BJ (cell line): Measurements from ENCODE around the gene SLC6A16. TPM values are rescaled to one million over a fixed set of nuclear protein-coding genes. Genes with fewer than 3 reads are reported as not detected.

Experiments
- CTCF ChIA-PET: fragments of 350-600 bp; formaldehyde crosslinking; extraction: SDS; loops from one replicate; lab custom pipeline; 2021; ENCODE audit warnings: antibody characterized with exemption, inconsistent platforms; lab: Yijun Ruan, JAX
- POLR2A ChIA-PET: fragments of 300-600 bp; sonication (Branson Sonifier 250); formaldehyde crosslinking; extraction: SDS; loops from one replicate; lab custom pipeline; 2021; ENCODE audit warnings: antibody characterized with exemption; lab: Charles Lee
- DNase-seq: peaks from one replicate; pipeline ENCODE4 v3.0.0-alpha.2; 2011; ENCODE audit warnings: low read depth
- H3K27me3 ChIP-seq: 2 replicates; pipeline ENCODE4 v1.6.0; 2011; ENCODE audit warnings: low read length; ENCODE audit not compliant: control insufficient read depth, insufficient read depth
- H3K36me3 ChIP-seq: 2 replicates; pipeline ENCODE4 v1.5.1; 2011; ENCODE audit warnings: low read length; ENCODE audit not compliant: control insufficient read depth, insufficient read depth
- H3K4me3 ChIP-seq: 2 replicates; pipeline ENCODE4 v1.5.1; 2011; ENCODE audit warnings: low read depth, mild to moderate bottlenecking, control low read depth, low read length
- polyA plus RNA-seq: library from polyadenylated mRNA; depleted of rRNA; stranded (reverse); fragments of >200 nt; gene quantifications from 2 replicates; pipeline ENCODE4 v1.2.3, GENCODE V29; 2011; rRNA removed
- small RNA-seq: library from RNA; depleted of rRNA; stranded (forward); fragments of <200 nt; gene quantifications from one replicate; pipeline ENCODE3, GENCODE V24; 2012; ENCODE audit warnings: low replicate concordance, low read depth; ENCODE audit not compliant: insufficient read length
- TF ChIP-seq, protein P1 (sequence below): IDR thresholded peaks from 2 replicates; pipeline ENCODE4 v1.5.1; 2011; ENCODE audit warnings: low read depth, mild to moderate bottlenecking, control low read depth, inconsistent platforms, low read length, moderate library complexity; ENCODE audit not compliant: insufficient read depth

SLC6A16 gene
- polyA plus RNA-seq, 1 experiment: 0.42 TPM

DNA sequence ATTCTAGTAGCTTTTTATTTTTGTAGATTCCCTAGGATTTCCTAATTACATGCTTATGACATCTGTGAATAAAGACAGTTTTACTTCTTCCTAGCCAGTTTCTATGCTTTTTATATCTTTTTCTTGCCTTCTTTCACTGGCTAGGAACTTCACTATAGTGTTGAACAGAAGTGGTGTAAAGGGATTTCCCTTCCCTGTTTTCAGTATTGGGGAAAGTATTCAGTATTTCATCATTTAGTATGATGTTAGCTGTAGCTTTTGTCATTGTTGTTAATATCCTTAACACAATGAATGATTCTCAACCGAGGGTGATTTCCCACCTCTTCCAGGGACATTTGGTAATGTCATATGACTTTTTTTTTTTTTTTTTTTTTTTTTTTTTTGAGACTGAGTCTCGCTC, 77.3 kb downstream of the SLC6A16 start:
- H3K36me3 ChIP-seq: no peaks in the 10 kb centered on the region
- DNase-seq: no peak
- ChIA-PET CTCF (no interaction called here), POLR2A (no interaction called here)
- H3K4me3 ChIP-seq: no peak overlapping the region
- H3K27me3 ChIP-seq: no peaks in the 10 kb centered on the region
- TF ChIP-seq, protein P1, sequence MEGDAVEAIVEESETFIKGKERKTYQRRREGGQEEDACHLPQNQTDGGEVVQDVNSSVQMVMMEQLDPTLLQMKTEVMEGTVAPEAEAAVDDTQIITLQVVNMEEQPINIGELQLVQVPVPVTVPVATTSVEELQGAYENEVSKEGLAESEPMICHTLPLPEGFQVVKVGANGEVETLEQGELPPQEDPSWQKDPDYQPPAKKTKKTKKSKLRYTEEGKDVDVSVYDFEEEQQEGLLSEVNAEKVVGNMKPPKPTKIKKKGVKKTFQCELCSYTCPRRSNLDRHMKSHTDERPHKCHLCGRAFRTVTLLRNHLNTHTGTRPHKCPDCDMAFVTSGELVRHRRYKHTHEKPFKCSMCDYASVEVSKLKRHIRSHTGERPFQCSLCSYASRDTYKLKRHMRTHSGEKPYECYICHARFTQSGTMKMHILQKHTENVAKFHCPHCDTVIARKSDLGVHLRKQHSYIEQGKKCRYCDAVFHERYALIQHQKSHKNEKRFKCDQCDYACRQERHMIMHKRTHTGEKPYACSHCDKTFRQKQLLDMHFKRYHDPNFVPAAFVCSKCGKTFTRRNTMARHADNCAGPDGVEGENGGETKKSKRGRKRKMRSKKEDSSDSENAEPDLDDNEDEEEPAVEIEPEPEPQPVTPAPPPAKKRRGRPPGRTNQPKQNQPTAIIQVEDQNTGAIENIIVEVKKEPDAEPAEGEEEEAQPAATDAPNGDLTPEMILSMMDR: no peak

DNA sequence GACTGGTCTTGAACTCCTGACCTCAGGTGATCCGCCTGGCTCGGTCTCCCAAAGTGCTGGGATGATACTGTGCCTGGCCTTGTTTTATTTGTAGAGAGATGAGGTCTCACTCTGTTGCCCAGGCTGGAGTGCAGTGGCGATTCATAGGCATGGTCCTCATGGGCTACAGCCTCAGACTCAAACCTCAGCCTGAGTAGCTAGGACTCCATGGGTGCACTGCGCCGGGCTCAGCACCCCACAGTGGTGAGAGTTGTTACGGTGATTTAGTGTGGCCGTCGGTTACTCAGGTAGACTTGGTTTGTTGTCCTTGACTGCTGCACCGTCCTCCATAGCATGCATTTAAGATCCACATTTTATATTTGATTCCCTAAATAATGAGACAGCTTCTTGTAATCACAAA, 80.7 kb downstream of the SLC6A16 start:
- no peak for DNase-seq
- Histone ChIP-seq H3K4me3 (no peak overlapping the region), H3K27me3 (peaks cover 2% of the 10 kb centered on the region; the same call in 1 of the 2 replicates), H3K36me3 (no peaks in the 10 kb centered on the region)
- ChIA-PET CTCF (interaction anchor here (0.8 to 4.0 kb wide), 3 partner anchors 18 to 27 kb away, joined by 4 to 18 read pairs (median 4); no protein-coding TSS in a partner anchor), POLR2A (no interaction called here)
- TF ChIP-seq, protein P1: no peak

DNA sequence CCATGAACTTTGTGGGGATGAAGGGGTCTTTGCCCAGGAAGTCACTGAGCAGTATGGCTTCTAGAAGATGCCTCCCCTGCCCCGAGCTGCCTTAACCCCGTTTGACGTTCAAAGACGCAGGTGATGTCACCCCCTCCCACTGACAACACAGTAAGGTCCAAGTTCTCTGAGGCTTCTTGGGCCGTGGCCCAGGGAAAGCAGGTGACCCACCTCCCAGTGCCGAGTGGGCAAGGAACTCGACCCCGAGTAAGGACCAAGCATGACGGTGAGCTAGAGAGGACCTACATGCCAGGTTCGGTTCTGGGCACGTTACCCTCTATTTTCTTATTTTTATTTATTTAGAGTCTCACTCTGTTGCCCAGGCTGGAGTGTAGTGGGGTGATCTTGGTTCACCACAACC, 81.3 kb downstream of the SLC6A16 start:
- CTCF ChIA-PET: interaction anchor here (0.8 to 4.0 kb wide), 3 partner anchors 17 to 27 kb away, joined by 4 to 18 read pairs (median 4); no protein-coding TSS in a partner anchor
- no peak for DNase-seq
- TF ChIP-seq, protein P1: no peak
- POLR2A ChIA-PET: no interaction called here
- H3K27me3 ChIP-seq: peaks cover 2% of the 10 kb centered on the region; the same call in 1 of the 2 replicates
- no peak overlapping the region for H3K4me3 ChIP-seq
- H3K36me3 ChIP-seq: no peaks in the 10 kb centered on the region

DNA sequence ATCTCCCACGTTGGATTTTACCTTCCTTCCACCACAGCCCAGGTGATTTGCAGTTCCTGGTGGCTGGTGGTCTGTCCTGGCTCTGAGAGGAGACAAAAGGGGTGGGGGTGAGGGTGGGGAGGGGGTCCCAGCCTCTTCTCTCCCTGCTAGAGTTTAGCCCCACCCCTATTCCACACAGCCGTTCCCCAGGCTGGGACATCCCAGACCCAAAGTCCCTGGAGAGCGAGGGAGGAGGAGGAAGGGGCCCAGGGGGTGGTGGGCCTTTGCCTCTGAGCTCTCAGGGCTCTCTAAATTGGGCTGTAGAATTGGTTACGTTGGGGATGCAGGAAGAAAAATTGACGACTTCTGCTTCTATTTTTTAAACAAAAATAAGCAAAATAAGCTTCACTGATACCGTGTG, 81.9 kb downstream of the SLC6A16 start:
- Histone ChIP-seq H3K27me3 (peaks cover 2% of the 10 kb centered on the region; the same call in 1 of the 2 replicates), H3K36me3 (no peaks in the 10 kb centered on the region), H3K4me3 (no peak overlapping the region)
- CTCF ChIA-PET: interaction anchor here (0.8 to 4.0 kb wide), 3 partner anchors 17 to 26 kb away, joined by 4 to 18 read pairs (median 4); no protein-coding TSS in a partner anchor
- TF ChIP-seq, protein P1: no peak
- POLR2A ChIA-PET: no interaction called here
- DNase-seq: no peak

DNA sequence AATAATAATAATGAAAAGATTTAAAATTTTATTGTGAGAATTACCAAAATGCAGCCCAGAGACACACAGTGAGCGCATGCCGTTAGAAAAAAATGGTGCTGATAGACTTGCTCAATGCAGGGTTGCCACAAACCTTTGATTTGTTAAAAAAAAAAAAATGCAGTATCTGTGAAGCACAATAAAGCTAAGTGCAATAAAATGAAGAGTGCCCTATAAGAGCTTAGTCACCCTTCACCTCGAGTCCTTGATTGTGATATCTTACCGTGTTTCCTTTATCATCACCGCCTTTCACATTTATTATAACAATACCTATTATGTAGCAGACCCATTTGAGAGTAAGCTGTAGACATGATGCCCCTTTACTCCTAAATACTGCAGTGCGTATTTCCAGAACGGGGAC, 83.2 kb downstream of the SLC6A16 start:
- no peak overlapping the region for H3K4me3 ChIP-seq
- ChIA-PET POLR2A (no interaction called here), CTCF (interaction anchor here (4.0 kb wide), 1 partner anchor 15 kb away, joined by 18 read pairs; no protein-coding TSS in a partner anchor)
- TF ChIP-seq, protein P1: no peak
- no peaks in the 10 kb centered on the region for H3K36me3 ChIP-seq
- H3K27me3 ChIP-seq: peaks cover 2% of the 10 kb centered on the region; the same call in 1 of the 2 replicates
- no peak for DNase-seq

Small RNA genes within 50 kb of the gene (small RNA-seq; reads per million reads assigned to genes)
- not detected for gene MIR4324

Other genes with a start within 250 kb of the SLC6A16 start
- 125 and 268 TPM in 2 replicates for gene SNRNP70, start 239.7 kb downstream of the SLC6A16 start, polyA plus RNA-seq
- 6.7 and 9.4 TPM in 2 replicates for gene LIN7B, start 210.8 kb downstream of the SLC6A16 start, polyA plus RNA-seq
- 0.67 and 0.94 TPM in 2 replicates for gene C19orf73, start 206.0 kb downstream of the SLC6A16 start, polyA plus RNA-seq
- gene PPFIA3, start 205.6 kb downstream of the SLC6A16 start, polyA plus RNA-seq: 0.75 and 1.4 TPM in 2 replicates
- 0.07 and 0.25 TPM in 2 replicates for gene HRC, start 169.8 kb downstream of the SLC6A16 start, polyA plus RNA-seq
- 12.8 and 17.6 TPM in 2 replicates for gene TRPM4, start 167.4 kb downstream of the SLC6A16 start, polyA plus RNA-seq
- not detected in 2 replicates for gene CD37, start 10.2 kb upstream of the SLC6A16 start, polyA plus RNA-seq
- 23.9 and 37.1 TPM in 2 replicates for gene TEAD2, start 37.2 kb upstream of the SLC6A16 start, polyA plus RNA-seq
- 0.10 and 0.26 TPM in 2 replicates for gene DKKL1, start 38.7 kb upstream of the SLC6A16 start, polyA plus RNA-seq
- gene KASH5, start 63.1 kb upstream of the SLC6A16 start, polyA plus RNA-seq: not detected in 2 replicates
- not detected in 2 replicates for gene PTH2, start 98.2 kb upstream of the SLC6A16 start, polyA plus RNA-seq
- not detected in 2 replicates for gene GFY, start 100.2 kb upstream of the SLC6A16 start, polyA plus RNA-seq
- gene SLC17A7, start 116.3 kb upstream of the SLC6A16 start, polyA plus RNA-seq: 0.09 and 0.10 TPM in 2 replicates
- 69.5 and 75.8 TPM in 2 replicates for gene PIH1D1, start 126.6 kb upstream of the SLC6A16 start, polyA plus RNA-seq
- 5.9 and 15.0 TPM in 2 replicates for gene ALDH16A1, start 128.0 kb upstream of the SLC6A16 start, polyA plus RNA-seq
- 4.9 and 7.7 TPM in 2 replicates for gene FLT3LG, start 149.0 kb upstream of the SLC6A16 start, polyA plus RNA-seq
- 2,322 and 6,136 TPM in 2 replicates for gene RPL13A, start 162.4 kb upstream of the SLC6A16 start, polyA plus RNA-seq
- 2,226 and 2,533 TPM in 2 replicates for gene RPS11, start 171.2 kb upstream of the SLC6A16 start, polyA plus RNA-seq
- 77.3 and 98.8 TPM in 2 replicates for gene FCGRT, start 187.5 kb upstream of the SLC6A16 start, polyA plus RNA-seq
- gene RCN3, start 202.8 kb upstream of the SLC6A16 start, polyA plus RNA-seq: 52.4 and 68.9 TPM in 2 replicates